K562 (cell line): ENCODE data around the gene PNPLA7. TPM values are rescaled to one million over a fixed set of nuclear protein-coding genes. Genes with fewer than 3 reads are reported as not detected.

ENCODE experiments used
- CHCHD3 ChIP-seq: fragments of 250-450 bp; sonication (Bioruptor Pico); IDR thresholded peaks from 2 replicates; pipeline ENCODE4 v2.1.2; 2022; ENCODE audit warnings: mild to moderate bottlenecking
- CREB1 ChIP-seq, 2 experiments: sonication (generic) in 1 of 2; formaldehyde crosslinking in 1 of 2; IDR thresholded peaks; 2 replicates each; pipeline versions ENCODE4 v1.6.1 to v1.8.0; 2012 to 2022; ENCODE audit warnings: inconsistent platforms in 1 of 2, mild to moderate bottlenecking in 1 of 2, missing genetic modification reagents in 1 of 2, moderate library complexity in 1 of 2
- DIDO1 ChIP-seq: fragments of 450-650 bp; IDR thresholded peaks from 2 replicates; pipeline ENCODE4 v1.6.1; 2016; ENCODE audit warnings: low read depth, missing biosample characterization, missing genetic modification characterization
- ETS1 ChIP-seq: conservative IDR thresholded peaks from 2 replicates; pipeline ENCODE4 v1.6.1; 2011; ENCODE audit warnings: low read depth, mild to moderate bottlenecking, low read length; ENCODE audit not compliant: control insufficient read depth
- HDAC1 ChIP-seq, 2 experiments: fragments of 450-650 bp; IDR thresholded peaks; 2 replicates each; pipeline ENCODE4 v1.6.1; 2016 to 2017; ENCODE audit warnings: inconsistent platforms in 1 of 2, mild to moderate bottlenecking in 1 of 2, moderate library complexity in 1 of 2
- ILF3 ChIP-seq: fragments of 450-650 bp; IDR thresholded peaks from 2 replicates; pipeline ENCODE4 v1.6.1; 2018; ENCODE audit warnings: antibody characterized with exemption, mild to moderate bottlenecking, moderate library complexity, borderline replicate concordance
- KAT2B ChIP-seq: IDR thresholded peaks from one replicate; pipeline ENCODE4 v1.6.1; 2012; ENCODE audit warnings: low read depth, mild to moderate bottlenecking, control low read depth, inconsistent platforms, low read length, moderate library complexity
- NCOA4 ChIP-seq: fragments of 450-650 bp; IDR thresholded peaks from 2 replicates; pipeline ENCODE4 v1.6.1; 2018; ENCODE audit warnings: mild to moderate bottlenecking; ENCODE audit not compliant: partially characterized antibody
- NR1H2 ChIP-seq: sonication (generic); formaldehyde crosslinking; IDR thresholded peaks from 2 replicates; pipeline ENCODE4 v1.4.0; 2020; ENCODE audit warnings: mild to moderate bottlenecking, missing genetic modification reagents
- PHF8 ChIP-seq: fragments of 200-600 bp; sonication (generic); IDR thresholded peaks from 2 replicates; pipeline ENCODE4 v1.6.1; 2012; ENCODE audit warnings: mixed run types, mild to moderate bottlenecking, inconsistent platforms, low read length, moderate library complexity, borderline replicate concordance
- PML ChIP-seq: IDR thresholded peaks from 2 replicates; pipeline ENCODE4 v1.6.1; 2012; ENCODE audit warnings: low read length, inconsistent platforms
- STAG1 ChIP-seq: sonication (generic); formaldehyde crosslinking; IDR thresholded peaks from 2 replicates; pipeline ENCODE4 v1.5.0; 2020; ENCODE audit warnings: missing genetic modification reagents, borderline replicate concordance
- TEAD4 ChIP-seq, 2 experiments: sonication (generic) in 1 of 2; formaldehyde crosslinking in 1 of 2; IDR thresholded peaks; 2 replicates each; pipeline versions ENCODE4 v1.6.1 to v1.8.0; 2012 to 2022; ENCODE audit warnings: borderline replicate concordance in 1 of 2, inconsistent platforms in 1 of 2, low read length in 1 of 2, mild to moderate bottlenecking in 1 of 2, missing genetic modification reagents in 1 of 2
- U2AF1 ChIP-seq: fragments of 200-400 bp; formaldehyde crosslinking; optimal IDR thresholded peaks from 2 replicates; pipeline ENCODE3; 2017; ENCODE audit warnings: mild to moderate bottlenecking, low read depth, low read length, moderate library complexity
- ZNF696 ChIP-seq: fragments of 250-450 bp; sonication (Bioruptor Pico); conservative IDR thresholded peaks from 2 replicates; pipeline ENCODE4 v1.4.0; 2020; ENCODE audit warnings: mild to moderate bottlenecking, moderate library complexity
- polyA plus RNA-seq, 8 experiments: library from polyadenylated mRNA; depleted of rRNA in 4 of 8; stranded (reverse) in 5 of 8; unstranded in 3 of 8; fragments of >200 nt; fragmentation: Nextera tagmentation in 2 of 8; fragmentation: Illumina TruSeq in 1 of 8; extraction: Ambion mirVana in 2 of 8; extraction: Trizol in 1 of 8; gene quantifications; 2 replicates each; pipeline versions ENCODE4 v1.2.1 to v1.2.3, GENCODE V29; 2011 to 2014; ENCODE audit warnings: inconsistent platforms in 1 of 8, missing spikeins in 1 of 8
- total RNA-seq, 7 experiments: library from RNA; depleted of rRNA in 6 of 7; stranded (reverse); fragments of >200 nt in 6 of 7; fragmentation: Illumina TruSeq in 2 of 7; extraction: Trizol in 2 of 7; gene quantifications; 2 replicates each; pipeline versions ENCODE4 v1.2.1 to v1.2.3, GENCODE V29; 2011 to 2021; ENCODE audit warnings: low replicate concordance in 1 of 7
- TF ChIP-seq, protein P1 (sequence below): sonication (generic); formaldehyde crosslinking; IDR thresholded peaks from 2 replicates; pipeline ENCODE4 v1.9.0; 2022; ENCODE audit warnings: mild to moderate bottlenecking, missing genetic modification reagents
- TF ChIP-seq, protein P2 (sequence below): sonication (generic); formaldehyde crosslinking; IDR thresholded peaks from 2 replicates; pipeline ENCODE4 v1.8.0; 2022; ENCODE audit warnings: mild to moderate bottlenecking, missing genetic modification reagents
- TF ChIP-seq, protein P3 (sequence below): sonication (generic); formaldehyde crosslinking; IDR thresholded peaks from 2 replicates; pipeline ENCODE4 v1.8.1; 2022; ENCODE audit warnings: missing genetic modification reagents

The PNPLA7 gene
- total and polyA plus RNA-seq, 9 of the 15 experiments (the other 6 are each of a cell fraction or from before 2014, with no cell fraction given): 0.01 to 0.85 (median 0.19) TPM; not detected in 1

- TF ChIP-seq U2AF1 (peak; percentile 66), CREB1 (IDR thresholded peaks at IDR 0.05) (peak; percentile 57; the same call in 1 of the 2 replicates), CREB1 (CRISPR knock-in tag; IDR thresholded peaks at IDR 0.05) (peak; percentile 81; the same call in 1 of the 2 replicates), PML (peak; percentile 55), KAT2B (no peak), HDAC1 (IDR thresholded peaks at IDR 0.05) (peak in 1 of 2 experiments; percentile 84; a peak in 2 of 4 replicates), NCOA4 (no peak), STAG1 (CRISPR knock-in tag) (0 out of 2 replicates have a peak, but pooled peaks have one; percentile 28), NR1H2 (CRISPR knock-in tag) (no peak), CHCHD3 (CRISPR knock-in tag) (no peak), ETS1 (peak; percentile 89), DIDO1 (tag) (peak; percentile 43; the same call in 1 of the 2 replicates), ZNF696 (CRISPR knock-in tag) (no peak), TEAD4 (IDR thresholded peaks at IDR 0.05; ENCODE audit: low read length) (no peak), TEAD4 (CRISPR knock-in tag; IDR thresholded peaks at IDR 0.05; ENCODE audit: borderline replicate concordance) (no peak), PHF8 (peak; percentile 86; the same call in 1 of the 2 replicates), ILF3 (peak; percentile 82; the same call in 1 of the 2 replicates)
- TF ChIP-seq, protein P1, sequence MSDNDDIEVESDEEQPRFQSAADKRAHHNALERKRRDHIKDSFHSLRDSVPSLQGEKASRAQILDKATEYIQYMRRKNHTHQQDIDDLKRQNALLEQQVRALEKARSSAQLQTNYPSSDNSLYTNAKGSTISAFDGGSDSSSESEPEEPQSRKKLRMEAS: peak; percentile 66
- TF ChIP-seq, protein P2, sequence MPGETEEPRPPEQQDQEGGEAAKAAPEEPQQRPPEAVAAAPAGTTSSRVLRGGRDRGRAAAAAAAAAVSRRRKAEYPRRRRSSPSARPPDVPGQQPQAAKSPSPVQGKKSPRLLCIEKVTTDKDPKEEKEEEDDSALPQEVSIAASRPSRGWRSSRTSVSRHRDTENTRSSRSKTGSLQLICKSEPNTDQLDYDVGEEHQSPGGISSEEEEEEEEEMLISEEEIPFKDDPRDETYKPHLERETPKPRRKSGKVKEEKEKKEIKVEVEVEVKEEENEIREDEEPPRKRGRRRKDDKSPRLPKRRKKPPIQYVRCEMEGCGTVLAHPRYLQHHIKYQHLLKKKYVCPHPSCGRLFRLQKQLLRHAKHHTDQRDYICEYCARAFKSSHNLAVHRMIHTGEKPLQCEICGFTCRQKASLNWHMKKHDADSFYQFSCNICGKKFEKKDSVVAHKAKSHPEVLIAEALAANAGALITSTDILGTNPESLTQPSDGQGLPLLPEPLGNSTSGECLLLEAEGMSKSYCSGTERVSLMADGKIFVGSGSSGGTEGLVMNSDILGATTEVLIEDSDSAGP (CRISPR knock-in tag): no peak
- TF ChIP-seq, protein P3, sequence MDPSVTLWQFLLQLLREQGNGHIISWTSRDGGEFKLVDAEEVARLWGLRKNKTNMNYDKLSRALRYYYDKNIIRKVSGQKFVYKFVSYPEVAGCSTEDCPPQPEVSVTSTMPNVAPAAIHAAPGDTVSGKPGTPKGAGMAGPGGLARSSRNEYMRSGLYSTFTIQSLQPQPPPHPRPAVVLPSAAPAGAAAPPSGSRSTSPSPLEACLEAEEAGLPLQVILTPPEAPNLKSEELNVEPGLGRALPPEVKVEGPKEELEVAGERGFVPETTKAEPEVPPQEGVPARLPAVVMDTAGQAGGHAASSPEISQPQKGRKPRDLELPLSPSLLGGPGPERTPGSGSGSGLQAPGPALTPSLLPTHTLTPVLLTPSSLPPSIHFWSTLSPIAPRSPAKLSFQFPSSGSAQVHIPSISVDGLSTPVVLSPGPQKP: no peak
Observed at GRCh38 chr9:137578518-137579258, 28.5 kb upstream of the PNPLA7 start, which contains the start of gene DPH7 (continued).
